Stimulated activated memory B cell treated with anti-CD40 and anti-IgM and Interleukin-4, amounts not matched to agents 10 μg/mL and 1 μg/mL and 100 μg/mL, for 72 hours (primary cell): ENCODE measurements around the gene HRAS.

Source experiments
- ATAC-seq: fragments of 150-1000 bp; cut with Tn5 transposase; 2 replicates; pipeline ENCODE4 v1.10.0; 2021
- H3K27ac Mint-ChIP-seq: one replicate; pipeline ENCODE4 v1.8.0; 2022; ENCODE audit warnings: mild to moderate bottlenecking, mixed read lengths
- H3K27me3 Mint-ChIP-seq: one replicate; pipeline ENCODE4 v1.8.0; 2022; ENCODE audit warnings: mixed read lengths
- H3K36me3 Mint-ChIP-seq: one replicate; pipeline ENCODE4 v1.8.0; 2022; ENCODE audit warnings: mixed read lengths
- H3K4me1 Mint-ChIP-seq: one replicate; pipeline ENCODE4 v1.8.0; 2022; ENCODE audit warnings: mixed read lengths
- H3K4me3 Mint-ChIP-seq: one replicate; pipeline ENCODE4 v1.8.0; 2022; ENCODE audit warnings: mild to moderate bottlenecking, moderate library complexity, mixed read lengths
- H3K9me3 Mint-ChIP-seq: one replicate; pipeline ENCODE4 v1.8.0; 2022; ENCODE audit warnings: mixed read lengths

Gene HRAS

GRCh38 chr11:573146-573759 is 37.9 kb upstream of the HRAS start:
- H3K9me3 Mint-ChIP-seq, result no peaks in the 10 kb centered on the region
- H3K4me3 Mint-ChIP-seq, result no peak overlapping the region
- H3K27me3 Mint-ChIP-seq, result peaks cover 16% of the 10 kb centered on the region
- H3K27ac Mint-ChIP-seq, result no peak overlapping the region
- H3K36me3 Mint-ChIP-seq, result no peaks in the 10 kb centered on the region
- peaks cover 26% of the 10 kb centered on the region for H3K4me1 Mint-ChIP-seq
- ATAC-seq, result no peak

GRCh38 chr11:571802-572185 is 36.4 kb upstream of the HRAS start:
- no peaks in the 10 kb centered on the region for H3K9me3 Mint-ChIP-seq
- H3K36me3 Mint-ChIP-seq, result no peaks in the 10 kb centered on the region
- H3K4me3 Mint-ChIP-seq, result no peak overlapping the region
- H3K27me3 Mint-ChIP-seq, result peaks cover 16% of the 10 kb centered on the region
- no peak for ATAC-seq
- H3K27ac Mint-ChIP-seq, result no peak overlapping the region
- H3K4me1 Mint-ChIP-seq, result peaks cover 14% of the 10 kb centered on the region

GRCh38 chr11:569158-569885 is 33.9 kb upstream of the HRAS start:
- H3K9me3 Mint-ChIP-seq, result no peaks in the 10 kb centered on the region
- peak overlapping the region; percentile 80 for H3K4me3 Mint-ChIP-seq

GRCh38 chr11:568306-569157 is 33.2 kb upstream of the HRAS start:
- Mint-ChIP-seq H3K4me1 (no peaks in the 10 kb centered on the region), H3K27ac (peak overlapping the region; percentile 54), H3K4me3 (peak overlapping the region; percentile 80), H3K36me3 (peaks cover 4% of the 10 kb centered on the region), H3K27me3 (no peaks in the 10 kb centered on the region), H3K9me3 (no peaks in the 10 kb centered on the region)
- ATAC-seq, result peak; percentile 93

More at GRCh38 chr11:569158-569885, 33.9 kb upstream of the HRAS start:
- no peaks in the 10 kb centered on the region for H3K36me3 Mint-ChIP-seq
- no peak for ATAC-seq
- H3K27me3 Mint-ChIP-seq, result peaks cover 4% of the 10 kb centered on the region
- peaks cover 3% of the 10 kb centered on the region for H3K4me1 Mint-ChIP-seq
- H3K27ac Mint-ChIP-seq, result peak overlapping the region; percentile 54

- Mint-ChIP-seq H3K4me3 (peak overlapping the region; percentile 63), H3K27ac (no peak overlapping the region), H3K27me3 (no peaks in the 10 kb centered on the region), H3K9me3 (no peaks in the 10 kb centered on the region), H3K4me1 (no peaks in the 10 kb centered on the region), H3K36me3 (peaks cover 5% of the 10 kb centered on the region)
- ATAC-seq, result peak; percentile 4
Observed at GRCh38 chr11:567629-568292, 32.4 kb upstream of the HRAS start.

- no peaks in the 10 kb centered on the region for H3K9me3 Mint-ChIP-seq
- no peaks in the 10 kb centered on the region for H3K27me3 Mint-ChIP-seq
- peaks cover 5% of the 10 kb centered on the region for H3K36me3 Mint-ChIP-seq
- no peaks in the 10 kb centered on the region for H3K4me1 Mint-ChIP-seq
- no peak overlapping the region for H3K27ac Mint-ChIP-seq
- peak overlapping the region; percentile 63 for H3K4me3 Mint-ChIP-seq
- no peak for ATAC-seq
Observed at GRCh38 chr11:567011-567628, 31.7 kb upstream of the HRAS start.

- Mint-ChIP-seq H3K9me3 (no peaks in the 10 kb centered on the region), H3K4me1 (peaks cover 8% of the 10 kb centered on the region), H3K36me3 (peaks cover 5% of the 10 kb centered on the region), H3K27me3 (no peaks in the 10 kb centered on the region), H3K4me3 (no peak overlapping the region), H3K27ac (no peak overlapping the region)
- no peak for ATAC-seq
Observed at GRCh38 chr11:565921-566509, 30.6 kb upstream of the HRAS start.

GRCh38 chr11:563812-564578 is 28.6 kb upstream of the HRAS start:
- no peak overlapping the region for H3K4me3 Mint-ChIP-seq
- H3K36me3 Mint-ChIP-seq, result peaks cover 5% of the 10 kb centered on the region
- H3K27me3 Mint-ChIP-seq, result no peaks in the 10 kb centered on the region
- H3K9me3 Mint-ChIP-seq, result no peaks in the 10 kb centered on the region
- ATAC-seq, result no peak
- H3K27ac Mint-ChIP-seq, result no peak overlapping the region
- peaks cover 21% of the 10 kb centered on the region for H3K4me1 Mint-ChIP-seq

- no peak overlapping the region for H3K4me3 Mint-ChIP-seq
- no peaks in the 10 kb centered on the region for H3K9me3 Mint-ChIP-seq
- no peaks in the 10 kb centered on the region for H3K27me3 Mint-ChIP-seq
- peaks cover 21% of the 10 kb centered on the region for H3K4me1 Mint-ChIP-seq
- ATAC-seq, result no peak
- H3K27ac Mint-ChIP-seq, result no peak overlapping the region
- peaks cover 5% of the 10 kb centered on the region for H3K36me3 Mint-ChIP-seq
Observed at GRCh38 chr11:563066-563811, 27.9 kb upstream of the HRAS start.

GRCh38 chr11:562046-562645 is 26.8 kb upstream of the HRAS start:
- Mint-ChIP-seq H3K4me1 (peaks cover 21% of the 10 kb centered on the region), H3K4me3 (peak overlapping the region; percentile 82), H3K9me3 (no peaks in the 10 kb centered on the region), H3K27me3 (no peaks in the 10 kb centered on the region), H3K36me3 (peaks cover 5% of the 10 kb centered on the region), H3K27ac (no peak overlapping the region)
- no peak for ATAC-seq

- H3K27me3 Mint-ChIP-seq, result no peaks in the 10 kb centered on the region
- peaks cover 24% of the 10 kb centered on the region for H3K4me1 Mint-ChIP-seq
- no peaks in the 10 kb centered on the region for H3K9me3 Mint-ChIP-seq
- peak overlapping the region; percentile 82 for H3K4me3 Mint-ChIP-seq
- ATAC-seq, result peak; percentile 31
- peaks cover 5% of the 10 kb centered on the region for H3K36me3 Mint-ChIP-seq
- peak overlapping the region; percentile 19 for H3K27ac Mint-ChIP-seq
Observed at GRCh38 chr11:561148-562003, 26.0 kb upstream of the HRAS start.

GRCh38 chr11:560305-561147 is 25.1 kb upstream of the HRAS start, which contains the start of the genes LMNTD2 and RASSF7:
Gene LMNTD2, minus strand, starts transcription at chr11:560738. Its CDS starts 22 bp downstream, at chr11:560716.
Gene RASSF7, plus strand, starts transcription at chr11:560970. Its CDS starts 799 bp downstream, at chr11:561769.
- peaks cover 27% of the 10 kb centered on the region for H3K4me1 Mint-ChIP-seq
- no peaks in the 10 kb centered on the region for H3K27me3 Mint-ChIP-seq
- peaks cover 5% of the 10 kb centered on the region for H3K36me3 Mint-ChIP-seq
- peak; percentile 93 for ATAC-seq
- peak within 1 kb of the TSS; percentile 83 for H3K27ac Mint-ChIP-seq
- H3K4me3 Mint-ChIP-seq, result peak within 1 kb of the TSS; percentile 82
- H3K9me3 Mint-ChIP-seq, result no peaks in the 10 kb centered on the region
